Endothelial cell of umbilical vein (primary cell): ENCODE data around the gene GLT8D1. TPM values are rescaled to one million over a fixed set of nuclear protein-coding genes. Genes with fewer than 3 reads are reported as not detected.

ENCODE experiments used
- BruUV-seq: library from RNA; stranded (reverse); fragments of 400-500 nt; replicated peaks from 2 replicates; lab custom pipeline; 2021; lab: Mats Ljungman, UMichigan
- CTCF ChIA-PET: fragments of 300-600, 350-600 bp; sonication (Branson Sonifier 250); formaldehyde crosslinking; loops from one replicate; lab custom pipeline; 2021; ENCODE audit warnings: antibody characterized with exemption, inconsistent platforms; lab: Charles Lee
- POLR2A ChIA-PET: fragments of 300-600, 350-600 bp; sonication (Branson Sonifier 250); formaldehyde crosslinking; loops from one replicate; lab custom pipeline; 2021; ENCODE audit warnings: antibody characterized with exemption, inconsistent platforms; lab: Charles Lee
- DNase-seq: peaks from one replicate; pipeline ENCODE4 v3.0.0-alpha.2; 2011; ENCODE audit warnings: low read depth, low spot score
- FAIRE-seq: peaks from 2 replicates; lab custom pipeline; 2011; peaks lifted over from hg19 to GRCh38; lab: Jason Lieb, UNC
- H2AFZ ChIP-seq: 2 replicates; pipeline ENCODE4 v1.6.0; 2012; ENCODE audit warnings: low read depth, low read length, control low read depth, inconsistent platforms
- H3K27ac ChIP-seq: 2 replicates; pipeline ENCODE4 v1.5.1; 2011; ENCODE audit warnings: low read depth, mild to moderate bottlenecking, control low read depth, low read length, moderate library complexity; ENCODE audit not compliant: insufficient read depth
- H3K27me3 ChIP-seq, 2 experiments: 2 replicates each; pipeline versions ENCODE4 v1.6.0 to v1.6.1; 2011; ENCODE audit warnings: low read length in 2 of 2, mixed read lengths in 1 of 2; ENCODE audit not compliant: control insufficient read depth in 2 of 2, insufficient read depth in 2 of 2
- H3K36me3 ChIP-seq, 2 experiments: 2 replicates in 1 of 2; 3 replicates in 1 of 2; pipeline ENCODE4 v1.5.1; 2011; ENCODE audit warnings: low read length in 2 of 2, mild to moderate bottlenecking in 1 of 2, moderate library complexity in 1 of 2; ENCODE audit not compliant: control insufficient read depth in 2 of 2, insufficient read depth in 2 of 2; ENCODE audit errors: extremely low read depth in 1 of 2
- H3K4me1 ChIP-seq: 3 replicates; pipeline ENCODE4 v1.5.1; 2011; ENCODE audit warnings: mild to moderate bottlenecking, low read length; ENCODE audit not compliant: control insufficient read depth, insufficient read depth; ENCODE audit errors: extremely low read depth
- H3K4me2 ChIP-seq: 2 replicates; pipeline ENCODE4 v1.6.1; 2011; ENCODE audit warnings: low read length, control low read depth, mixed read lengths; ENCODE audit not compliant: insufficient read depth
- H3K4me3 ChIP-seq, 3 experiments: fragments of 200-600 bp in 1 of 3; sonication (generic), shearing (Covaris generic) in 1 of 3; replicated peaks in 1 of 3; 2 replicates each; pipeline ENCODE4 v1.5.1; 2011 to 2016; ENCODE audit warnings: control low read depth in 3 of 3, low read length in 3 of 3, mild to moderate bottlenecking in 2 of 3, inconsistent platforms in 1 of 3, low read depth in 1 of 3, moderate library complexity in 1 of 3; ENCODE audit not compliant: insufficient read depth in 1 of 3
- H3K79me2 ChIP-seq: 2 replicates; pipeline ENCODE4 v1.6.0; 2012; ENCODE audit warnings: low read length, inconsistent platforms; ENCODE audit not compliant: control insufficient read depth, insufficient read depth
- H3K9ac ChIP-seq: replicated peaks from 2 replicates; pipeline ENCODE3; 2011; ENCODE audit warnings: low read length, control low read depth; ENCODE audit not compliant: insufficient read depth; ENCODE audit errors: extremely low read depth
- H3K9me1 ChIP-seq: replicated peaks from 3 replicates; pipeline ENCODE4 v1.6.0; 2011; ENCODE audit warnings: mild to moderate bottlenecking, low read length; ENCODE audit not compliant: control insufficient read depth, insufficient read depth; ENCODE audit errors: extremely low read depth
- H3K9me3 ChIP-seq: replicated peaks from 2 replicates; pipeline ENCODE4 v1.5.1; 2012; ENCODE audit warnings: low read length, inconsistent platforms; ENCODE audit not compliant: control insufficient read depth, insufficient read depth
- H4K20me1 ChIP-seq: replicated peaks from 2 replicates; pipeline ENCODE3; 2011; ENCODE audit warnings: mild to moderate bottlenecking, low read length; ENCODE audit not compliant: control insufficient read depth, insufficient read depth; ENCODE audit errors: extremely low read depth
- CTCF ChIP-seq, 2 donors: IDR thresholded peaks; 1 replicate in 1 of 2; 2 replicates in 1 of 2; pipeline ENCODE4 v1.5.1; 2011; ENCODE audit warnings: low read length in 2 of 2, mild to moderate bottlenecking in 2 of 2, moderate library complexity in 2 of 2, control low read depth in 1 of 2, inconsistent platforms in 1 of 2, low read depth in 1 of 2; ENCODE audit not compliant: insufficient read depth in 1 of 2; ENCODE audit errors: extremely low read depth in 1 of 2
- EZH2 ChIP-seq: IDR thresholded peaks from 2 replicates; pipeline ENCODE4 v1.6.1; 2012; ENCODE audit warnings: borderline replicate concordance, low read depth, mild to moderate bottlenecking, moderate library complexity, low read length, inconsistent platforms; ENCODE audit not compliant: severe bottlenecking
- FOS ChIP-seq: IDR thresholded peaks from 2 replicates; pipeline ENCODE4 v1.6.1; 2011; ENCODE audit warnings: mild to moderate bottlenecking, low read length, moderate library complexity, borderline replicate concordance; ENCODE audit not compliant: insufficient read depth
- GATA2 ChIP-seq: IDR thresholded peaks from 2 replicates; pipeline ENCODE4 v1.7.0; 2011; ENCODE audit warnings: low read depth, mild to moderate bottlenecking, moderate library complexity, mixed read lengths, low read length; ENCODE audit not compliant: insufficient read length, insufficient read depth
- JUN ChIP-seq: IDR thresholded peaks from 2 replicates; pipeline ENCODE4 v1.6.1; 2011; ENCODE audit warnings: borderline replicate concordance, low read depth; ENCODE audit not compliant: insufficient read length, insufficient read depth
- MAX ChIP-seq: IDR thresholded peaks from 2 replicates; pipeline ENCODE4 v1.6.1; 2011; ENCODE audit not compliant: insufficient read depth, insufficient read length
- MYC ChIP-seq: IDR thresholded peaks from one replicate; pipeline ENCODE4 v1.6.1; 2011; ENCODE audit warnings: mild to moderate bottlenecking, low read depth, low read length
- POLR2A ChIP-seq: IDR thresholded peaks from 2 replicates; pipeline ENCODE4 v1.6.1; 2012; ENCODE audit warnings: low read depth, mild to moderate bottlenecking, control low read depth, low read length
- POLR2AphosphoS5 ChIP-seq: IDR thresholded peaks from 2 replicates; pipeline ENCODE4 v1.6.1; 2012; ENCODE audit warnings: low read depth, mild to moderate bottlenecking, control low read depth, low read length, moderate library complexity; ENCODE audit not compliant: insufficient read depth
- dilution Hi-C: fragments of 300-500 bp; cut with MboI; formaldehyde crosslinking; loops from one replicate; pipeline ENCODE4 v1.15.0; 2019; ENCODE audit warnings: low sequenced_read_pairs; ENCODE audit not compliant: extremely low pct_ligation_motif_present
- intact Hi-C: fragments of 100-400 bp; cut with micrococcal nuclease; formaldehyde crosslinking; loops from one replicate; pipeline ENCODE4 v1.10.0; 2022
- polyA plus RNA-seq, 4 experiments: library from polyadenylated mRNA; depleted of rRNA in 3 of 4; stranded (reverse) in 3 of 4; unstranded in 1 of 4; fragments of >200 nt; gene quantifications; 2 replicates each; pipeline versions ENCODE4 v1.2.1 to v1.2.3, GENCODE V29; 2011 to 2012; ENCODE audit warnings: missing spikeins in 1 of 4
- total RNA-seq: library from RNA; stranded (reverse); gene quantifications from 2 replicates; pipeline ENCODE4 v1.2.3, GENCODE V29; 2021

The GLT8D1 gene
- total and polyA plus RNA-seq, 2 donors (not counting 3 experiments of a cell fraction or from before 2014, with no cell fraction given): 63.7 to 73.5 TPM

GRCh38 chr3:52704611-52705437 is 767 bp downstream of the GLT8D1 start:
- TSS peak; percentile 35 for BruUV-seq
- peaks cover 48% of the 10 kb centered on the region for H3K79me2 ChIP-seq
- ChIA-PET CTCF (interaction anchor here (1.2 kb wide), 1 partner anchor 12 kb away, joined by 3 read pairs; no protein-coding TSS in a partner anchor), POLR2A (interaction anchor here (0.8 to 1.2 kb wide), 2 partner anchors 11 to 38 kb away, joined by 3 to 4 read pairs; no protein-coding TSS in a partner anchor)
- FAIRE-seq: peak; percentile 78
- peak; percentile 36 for DNase-seq
- dilution Hi-C loops: no loop called here
- peak overlapping the region; percentile 57 for H3K27ac ChIP-seq
- H2AFZ ChIP-seq: peak overlapping the region; percentile 100
- H3K27me3 ChIP-seq: no peaks in the 10 kb centered on the region
- H4K20me1 ChIP-seq: no peaks in the 10 kb centered on the region
- H3K36me3 ChIP-seq: peaks cover 0 to 11% of the 10 kb centered on the region in 2 experiments
- H3K9me1 ChIP-seq: no peaks in the 10 kb centered on the region
- H3K9me3 ChIP-seq: no peaks in the 10 kb centered on the region
- H3K4me3 ChIP-seq: peak overlapping the region; percentile 62 to 94 (median 92)
- intact Hi-C loops: loop anchor here (2.0 kb wide), 1 partner anchor 18 kb away; the partner anchor contains the start of gene GNL3
- peak overlapping the region; percentile 89 for H3K4me2 ChIP-seq
- H3K9ac ChIP-seq: peak overlapping the region; percentile 90
- peaks cover 17% of the 10 kb centered on the region for H3K4me1 ChIP-seq
- TF ChIP-seq POLR2A (no peak), POLR2AphosphoS5 (no peak), MAX (no peak), GATA2 (no peak), MYC (no peak), CTCF (IDR thresholded peaks at IDR 0.05; ENCODE audit: extremely low read depth in 1 of 2, insufficient read depth in 1 of 2, low read depth in 1 of 2, low read length in 2 of 2) (no peak), JUN (no peak), EZH2 (no peak), FOS (no peak)
